Astrocyte of the cerebellum (primary cell): ENCODE measurements around the gene CHST3.

Source experiments
- DNase-seq: peaks from one replicate; pipeline ENCODE4 v3.0.0-alpha.2; 2011; ENCODE audit warnings: low read depth
- H3K4me3 ChIP-seq: 2 replicates; pipeline ENCODE4 v1.5.1; 2011; ENCODE audit warnings: mild to moderate bottlenecking, low read depth, low read length, moderate library complexity
- in situ Hi-C: cut with HindIII; loops from 2 replicates; pipeline ENCODE4 v1.10.0; 2017; ENCODE audit warnings: low sequenced_read_pairs
- TF ChIP-seq, protein P1 (sequence below): IDR thresholded peaks from 2 replicates; pipeline ENCODE4 v1.5.1; 2012; ENCODE audit warnings: low read length, low read depth, moderate library complexity, mild to moderate bottlenecking; ENCODE audit errors: missing control alignments

The CHST3 gene

DNA sequence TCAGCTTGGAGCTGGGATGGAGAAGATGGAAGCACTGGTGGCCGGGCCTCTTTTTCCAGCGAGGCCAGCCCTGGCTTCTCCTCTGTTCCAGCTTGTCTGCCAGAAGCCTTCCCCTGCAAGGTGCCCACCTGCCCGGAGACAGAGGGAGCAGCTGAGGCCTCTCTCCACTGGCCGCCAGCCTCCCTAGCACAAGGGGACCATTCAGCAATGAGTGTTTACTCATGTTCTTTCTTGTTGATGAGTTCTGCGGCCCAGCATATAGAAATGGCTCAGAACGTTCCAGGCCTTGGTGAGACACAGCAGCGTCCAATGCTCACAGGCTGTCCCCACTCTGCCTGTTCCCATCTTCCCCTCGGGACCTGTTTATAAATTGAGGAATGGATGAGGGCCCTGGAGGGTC lies 47.3 kb downstream of the CHST3 start:
- in situ Hi-C loops: no loop called here
- no peak overlapping the region for H3K4me3 ChIP-seq
- DNase-seq: no peak
- TF ChIP-seq, protein P1, sequence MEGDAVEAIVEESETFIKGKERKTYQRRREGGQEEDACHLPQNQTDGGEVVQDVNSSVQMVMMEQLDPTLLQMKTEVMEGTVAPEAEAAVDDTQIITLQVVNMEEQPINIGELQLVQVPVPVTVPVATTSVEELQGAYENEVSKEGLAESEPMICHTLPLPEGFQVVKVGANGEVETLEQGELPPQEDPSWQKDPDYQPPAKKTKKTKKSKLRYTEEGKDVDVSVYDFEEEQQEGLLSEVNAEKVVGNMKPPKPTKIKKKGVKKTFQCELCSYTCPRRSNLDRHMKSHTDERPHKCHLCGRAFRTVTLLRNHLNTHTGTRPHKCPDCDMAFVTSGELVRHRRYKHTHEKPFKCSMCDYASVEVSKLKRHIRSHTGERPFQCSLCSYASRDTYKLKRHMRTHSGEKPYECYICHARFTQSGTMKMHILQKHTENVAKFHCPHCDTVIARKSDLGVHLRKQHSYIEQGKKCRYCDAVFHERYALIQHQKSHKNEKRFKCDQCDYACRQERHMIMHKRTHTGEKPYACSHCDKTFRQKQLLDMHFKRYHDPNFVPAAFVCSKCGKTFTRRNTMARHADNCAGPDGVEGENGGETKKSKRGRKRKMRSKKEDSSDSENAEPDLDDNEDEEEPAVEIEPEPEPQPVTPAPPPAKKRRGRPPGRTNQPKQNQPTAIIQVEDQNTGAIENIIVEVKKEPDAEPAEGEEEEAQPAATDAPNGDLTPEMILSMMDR: no peak

DNA sequence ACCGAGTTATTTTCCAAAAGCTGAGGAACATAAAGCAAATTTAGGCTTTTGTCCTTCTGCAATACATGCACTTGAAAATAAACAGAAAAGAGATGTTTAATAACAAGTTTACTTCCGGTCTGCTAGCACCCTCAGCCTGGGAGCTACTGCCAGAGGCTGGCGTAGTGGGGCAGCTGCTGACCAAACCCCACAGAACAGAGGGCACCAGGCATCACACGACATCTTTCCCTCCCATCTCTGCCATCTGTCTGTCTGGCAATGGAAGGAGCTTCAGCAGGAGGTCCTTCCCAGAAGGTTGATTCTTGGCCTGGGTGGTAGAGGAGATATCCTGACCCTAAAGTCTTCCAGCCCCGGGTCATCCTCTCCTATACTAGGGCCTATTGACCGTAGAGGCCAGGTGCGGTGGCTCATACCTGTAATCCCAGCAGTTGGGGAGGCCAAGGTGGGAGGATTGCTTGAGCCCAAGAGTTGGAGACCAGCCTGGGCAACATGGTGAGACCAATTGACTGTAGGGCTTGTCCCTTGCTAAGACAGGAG lies 47.8 kb downstream of the CHST3 start:
- TF ChIP-seq, protein P1: no peak
- in situ Hi-C loops: no loop called here

DNA sequence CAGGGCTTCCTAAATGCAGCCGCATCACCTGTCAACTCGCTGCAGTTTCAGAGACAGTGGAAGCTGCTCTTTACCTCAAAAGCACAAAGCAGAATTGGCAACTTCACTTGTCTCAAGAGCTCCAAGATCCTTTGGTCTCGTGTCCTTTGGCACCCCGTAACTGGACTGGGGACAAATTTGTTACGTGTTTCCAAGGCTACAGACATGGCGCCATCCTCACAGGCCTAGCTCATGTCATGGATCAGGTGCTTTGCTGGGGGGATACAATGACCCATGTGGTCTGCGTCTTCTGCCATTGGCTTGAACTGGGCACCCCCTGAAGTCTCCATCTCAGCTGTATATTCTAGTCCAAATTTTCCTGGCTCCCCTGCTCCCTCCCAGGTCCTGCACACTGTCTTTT lies 48.6 kb downstream of the CHST3 start:
- TF ChIP-seq, protein P1: no peak
- H3K4me3 ChIP-seq: no peak overlapping the region
- in situ Hi-C loops: no loop called here
- no peak for DNase-seq

More for the DNA sequence above, 47.8 kb downstream of the CHST3 start:
- no peak overlapping the region for H3K4me3 ChIP-seq
- no peak for DNase-seq

DNA sequence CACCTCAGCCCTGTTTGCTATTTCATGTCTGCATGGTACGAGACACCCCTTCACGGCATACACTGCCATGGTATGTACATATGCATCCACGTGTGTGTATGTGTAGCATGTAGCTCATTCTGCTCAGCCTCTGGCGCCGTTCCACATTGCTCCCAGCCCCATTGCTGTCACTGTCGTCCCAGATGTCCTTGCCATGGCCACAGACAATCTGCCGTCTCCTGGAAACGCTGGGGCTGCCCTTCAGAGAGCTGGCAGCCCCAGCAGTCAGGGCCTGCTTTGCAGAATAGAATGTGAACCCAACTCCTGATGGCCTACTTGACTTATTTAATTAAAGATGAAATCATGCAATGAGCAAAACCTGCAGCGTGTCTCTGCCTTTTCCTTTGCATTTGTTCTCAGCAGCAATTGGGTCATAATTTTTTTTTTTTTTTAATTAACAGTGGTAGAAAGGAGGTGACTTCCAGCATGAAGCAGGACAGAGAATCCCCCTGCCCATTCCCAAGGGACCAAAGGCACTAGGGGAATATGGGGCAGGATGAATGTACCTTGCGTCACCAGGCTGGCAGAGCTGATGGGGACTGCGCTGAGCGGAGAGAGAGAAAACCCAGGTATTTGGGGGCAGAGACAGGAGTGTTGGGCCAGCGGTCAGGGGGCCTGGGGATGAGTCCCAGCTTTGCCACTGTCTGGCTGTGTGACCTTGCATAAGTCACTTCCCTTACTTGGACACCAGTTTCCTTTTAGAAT lies 49.2 kb downstream of the CHST3 start:
- no peak for DNase-seq
- TF ChIP-seq, protein P1: no peak
- no peak overlapping the region for H3K4me3 ChIP-seq
- in situ Hi-C loops: no loop called here

DNA sequence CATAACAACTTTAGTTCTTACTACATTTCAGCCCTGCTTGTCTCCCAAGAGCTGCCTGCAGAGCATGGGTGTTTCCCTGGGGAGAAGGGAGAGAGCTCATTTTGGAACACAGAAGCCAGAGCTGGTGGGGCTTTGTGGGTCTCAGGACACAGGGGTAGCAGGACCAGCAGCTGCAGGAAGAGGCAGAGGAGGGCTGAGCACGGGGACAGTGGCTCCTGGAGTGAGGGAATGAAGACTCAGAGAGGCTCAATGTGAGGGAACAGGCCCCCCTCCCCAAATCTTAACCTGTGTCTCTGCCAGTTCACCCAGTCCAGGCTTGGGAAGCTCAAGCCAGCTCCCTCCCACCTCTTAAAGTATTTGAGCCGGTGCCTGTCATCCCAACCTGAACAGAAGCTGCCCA lies 50.0 kb downstream of the CHST3 start:
- TF ChIP-seq, protein P1: no peak
- no peak overlapping the region for H3K4me3 ChIP-seq
- in situ Hi-C loops: no loop called here
- no peak for DNase-seq

DNA sequence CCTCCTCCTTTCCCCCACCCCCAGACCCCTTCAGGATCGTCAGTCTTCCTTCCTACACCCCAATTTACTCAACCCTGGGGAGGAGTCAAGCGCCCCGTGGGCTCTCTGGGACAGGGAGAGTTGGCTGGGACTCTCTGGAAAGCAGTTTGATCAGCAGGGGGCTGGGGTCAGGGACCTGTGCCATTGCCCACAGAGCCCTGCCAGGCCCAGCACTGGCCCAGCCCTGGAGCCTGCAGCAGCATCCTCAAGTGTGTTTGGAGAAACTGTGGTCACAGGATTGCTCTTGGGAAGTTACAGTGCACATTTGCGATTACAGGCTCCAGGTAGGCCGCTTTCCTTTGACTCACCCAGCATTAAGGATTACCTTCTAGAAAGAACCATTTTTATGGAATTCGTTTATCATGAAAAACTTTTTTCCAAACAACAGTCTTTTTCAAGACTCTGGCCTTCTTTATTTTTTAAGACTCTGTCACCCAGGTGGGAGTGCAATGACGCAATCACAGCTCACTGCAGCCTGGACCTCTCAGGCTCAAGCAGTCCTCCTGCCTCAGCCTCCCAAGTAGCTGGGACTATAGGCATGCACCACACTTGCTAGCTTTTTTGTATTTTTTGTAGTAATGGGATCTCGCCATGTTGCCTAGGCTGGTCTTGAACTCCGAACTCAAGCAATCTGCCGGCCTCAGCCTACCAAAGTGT lies 50.7 kb downstream of the CHST3 start:
- no peak for DNase-seq
- in situ Hi-C loops: no loop called here
- no peak overlapping the region for H3K4me3 ChIP-seq
- TF ChIP-seq, protein P1: no peak
